Prostate gland (tissue), 2 donors: ENCODE measurements around the gene EMC9. TPM values are rescaled to one million over a fixed set of nuclear protein-coding genes. Genes with fewer than 3 reads are reported as not detected.

Source experiments
- DNase-seq: peaks from one replicate; pipeline ENCODE4 v3.0.0-alpha.2; 2019; ENCODE audit warnings: low spot score
- H3K27ac ChIP-seq, 2 donors: fragments of 200-600 bp; sonication (generic); 2 replicates each; pipeline ENCODE4 v1.5.1; 2017 to 2019
- H3K27me3 ChIP-seq: fragments of 200-600 bp; sonication (generic); replicated peaks from 2 replicates; pipeline ENCODE4 v1.5.1; 2019; ENCODE audit not compliant: insufficient read depth
- H3K36me3 ChIP-seq, 2 donors: fragments of 200-600 bp; sonication (generic); 1 replicate in 1 of 2; 2 replicates in 1 of 2; pipeline versions ENCODE4 v1.5.1 to v1.8.1; 2017 to 2019
- H3K4me1 ChIP-seq: fragments of 200-600 bp; sonication (generic); replicated peaks from 2 replicates; pipeline ENCODE4 v1.5.1; 2019
- H3K4me3 ChIP-seq, 2 donors: fragments of 200-600 bp; sonication (generic); 2 replicates each; pipeline ENCODE4 v1.5.1; 2017 to 2019
- H3K9me3 ChIP-seq: fragments of 200-600 bp; sonication (generic); 2 replicates; pipeline ENCODE4 v1.5.1; 2017
- CTCF ChIP-seq, 4 experiments: fragments of 200-600 bp in 2 of 4; fragments of 450-650 bp in 2 of 4; sonication (generic) in 2 of 4; IDR thresholded peaks; 1 replicate in 3 of 4; 2 replicates in 1 of 4; pipeline ENCODE4 v1.5.1; 2016 to 2019; ENCODE audit warnings: antibody characterized with exemption in 4 of 4, mild to moderate bottlenecking in 2 of 4, moderate library complexity in 2 of 4
- POLR2A ChIP-seq: fragments of 450-650 bp; IDR thresholded peaks from one replicate; pipeline ENCODE4 v1.6.1; 2016; ENCODE audit warnings: antibody characterized with exemption, mild to moderate bottlenecking
- POLR2AphosphoS5 ChIP-seq: sonication (generic); formaldehyde crosslinking; IDR thresholded peaks from one replicate; pipeline ENCODE4 v1.6.1; 2017; ENCODE audit warnings: antibody characterized with exemption
- WGBS: methylation state at CpG from one replicate; pipeline ENCODE4 v1.1.5; 2018; 5-methylcytosine and 5-hydroxymethylcytosine counted together
- intact Hi-C: fragments of 100-400 bp; cut with DNase I; formaldehyde crosslinking; loops from one replicate; pipeline ENCODE4 v1.14.2; 2022
- total RNA-seq, 2 donors: library from RNA; depleted of rRNA; stranded (reverse); fragments of >200 nt; gene quantifications; one replicate each; pipeline ENCODE4 v1.1.0, GENCODE V29; 2016

The EMC9 gene
- total RNA-seq, 2 donors from 2014 or later: 13.1 to 13.6 TPM

- WGBS: 84% methylated on average over 2 of the region's 2 CpGs
- intact Hi-C loops: no loop called here
- peaks cover 0 to 14% of the 10 kb centered on the region in 2 donors for H3K36me3 ChIP-seq
Observed at GRCh38 chr14:24127673-24128072, 13.7 kb downstream of the EMC9 start.

GRCh38 chr14:24126939-24127338 lies 14.5 kb downstream of the EMC9 start:
- Histone ChIP-seq H3K36me3 (peaks cover 0 to 15% of the 10 kb centered on the region in 2 donors), H3K9me3 (no peaks in the 10 kb centered on the region), H3K4me1 (no peaks in the 10 kb centered on the region), H3K27ac (no peak overlapping the region), H3K27me3 (no peaks in the 10 kb centered on the region), H3K4me3 (no peak overlapping the region)
- intact Hi-C loops: no loop called here
- no peak for TF ChIP-seq POLR2AphosphoS5
- TF ChIP-seq POLR2A: no peak
- TF ChIP-seq CTCF (IDR thresholded peaks at IDR 0.05): no peak
- no peak for DNase-seq

More at GRCh38 chr14:24127673-24128072, 13.7 kb downstream of the EMC9 start:
- no peak for TF ChIP-seq POLR2AphosphoS5
- TF ChIP-seq POLR2A: no peak
- TF ChIP-seq CTCF (IDR thresholded peaks at IDR 0.05): no peak
- Histone ChIP-seq H3K4me3 (no peak overlapping the region), H3K9me3 (no peaks in the 10 kb centered on the region), H3K4me1 (no peaks in the 10 kb centered on the region), H3K27ac (no peak overlapping the region), H3K27me3 (no peaks in the 10 kb centered on the region)
- DNase-seq: no peak

- intact Hi-C loops: no loop called here
- no peak for DNase-seq
- Histone ChIP-seq H3K27ac (no peak overlapping the region), H3K27me3 (no peaks in the 10 kb centered on the region), H3K9me3 (no peaks in the 10 kb centered on the region), H3K4me3 (no peak overlapping the region), H3K4me1 (no peaks in the 10 kb centered on the region), H3K36me3 (peaks cover 13 to 40% of the 10 kb centered on the region in 2 donors)
- TF ChIP-seq POLR2AphosphoS5: no peak
- no peak for TF ChIP-seq CTCF (IDR thresholded peaks at IDR 0.05)
- 78% methylated on average over 9 of the region's 9 CpGs for WGBS
Observed at GRCh38 chr14:24123424-24124417, 17.7 kb downstream of the EMC9 start.

GRCh38 chr14:24122898-24123297 lies 18.5 kb downstream of the EMC9 start:
- no peak for DNase-seq
- no peak overlapping the region for H3K27ac ChIP-seq
- H3K4me1 ChIP-seq: no peaks in the 10 kb centered on the region
- 91% methylated on average over 8 of the region's 8 CpGs for WGBS
- peaks cover 16 to 44% of the 10 kb centered on the region in 2 donors for H3K36me3 ChIP-seq
- no peaks in the 10 kb centered on the region for H3K9me3 ChIP-seq
- no peak overlapping the region for H3K4me3 ChIP-seq
- no peaks in the 10 kb centered on the region for H3K27me3 ChIP-seq
- TF ChIP-seq CTCF (IDR thresholded peaks at IDR 0.05) (no peak), POLR2AphosphoS5 (no peak), POLR2A (no peak)
- intact Hi-C loops: no loop called here

- WGBS: 87% methylated on average over 4 of the region's 4 CpGs
- peaks cover 16 to 44% of the 10 kb centered on the region in 2 donors for H3K36me3 ChIP-seq
- no peak for DNase-seq
- no peaks in the 10 kb centered on the region for H3K4me1 ChIP-seq
- no peaks in the 10 kb centered on the region for H3K27me3 ChIP-seq
- TF ChIP-seq POLR2AphosphoS5 (no peak), CTCF (IDR thresholded peaks at IDR 0.05) (no peak)
- no peaks in the 10 kb centered on the region for H3K9me3 ChIP-seq
- intact Hi-C loops: no loop called here
- H3K4me3 ChIP-seq: no peak overlapping the region
- no peak overlapping the region for H3K27ac ChIP-seq
Observed at GRCh38 chr14:24122416-24122815, 19.0 kb downstream of the EMC9 start.
